GM20000 (cell line): ENCODE results near the gene DCTN3.

Experiments used
- DNase-seq: peaks from one replicate; pipeline ENCODE4 v3.0.0; 2012; ENCODE audit warnings: low spot score
- TF ChIP-seq, protein P1 (sequence below): IDR thresholded peaks from 2 replicates; pipeline ENCODE4 v1.5.1; 2012; ENCODE audit warnings: mild to moderate bottlenecking, control low read depth; ENCODE audit errors: extremely low read depth, missing control alignments

The DCTN3 gene

DNA sequence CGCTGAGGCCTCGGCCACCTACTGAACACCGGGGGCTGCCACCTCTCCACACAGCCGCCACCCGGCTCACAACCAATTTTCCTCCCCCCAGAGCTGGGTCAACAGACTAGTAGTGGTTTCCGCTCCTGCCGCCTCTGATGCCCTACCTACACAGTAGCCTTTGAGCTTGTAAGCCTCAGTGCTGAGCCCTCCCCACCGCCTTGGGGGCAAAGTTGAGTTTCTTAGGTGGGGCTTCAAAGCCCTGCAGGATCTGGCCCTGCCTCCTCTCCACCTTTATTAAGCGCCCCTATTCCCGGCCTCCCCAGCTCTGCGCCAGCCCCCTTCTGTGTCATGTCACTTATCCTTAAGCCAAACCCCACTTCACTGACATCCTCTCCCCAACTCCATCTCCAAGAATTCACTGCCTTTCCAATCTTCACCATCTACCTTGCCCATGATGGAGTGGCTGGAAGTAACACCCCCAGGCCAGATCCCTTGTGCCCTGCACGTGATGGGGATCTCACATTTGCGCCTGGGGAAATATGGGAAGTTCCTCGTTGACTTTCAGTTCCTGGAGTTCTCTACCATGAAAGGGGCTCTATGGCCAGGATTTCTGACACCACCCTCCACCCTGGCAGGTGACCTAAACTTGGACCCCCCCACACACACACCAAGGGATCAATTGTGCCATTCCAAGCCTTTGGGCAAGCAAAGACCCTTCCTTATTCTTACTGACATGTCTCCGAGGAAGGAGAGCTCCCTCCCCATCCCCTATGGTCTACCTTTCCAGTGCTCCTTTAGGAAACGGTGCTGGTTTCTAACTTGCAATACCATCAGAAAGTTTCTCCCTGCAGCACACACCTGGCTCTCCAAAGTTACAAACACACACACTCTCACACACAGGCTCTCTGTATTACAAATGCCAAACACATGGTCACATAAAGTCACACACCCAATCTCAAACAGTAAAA, 28.1 kb downstream of the DCTN3 start:
- TF ChIP-seq, protein P1, sequence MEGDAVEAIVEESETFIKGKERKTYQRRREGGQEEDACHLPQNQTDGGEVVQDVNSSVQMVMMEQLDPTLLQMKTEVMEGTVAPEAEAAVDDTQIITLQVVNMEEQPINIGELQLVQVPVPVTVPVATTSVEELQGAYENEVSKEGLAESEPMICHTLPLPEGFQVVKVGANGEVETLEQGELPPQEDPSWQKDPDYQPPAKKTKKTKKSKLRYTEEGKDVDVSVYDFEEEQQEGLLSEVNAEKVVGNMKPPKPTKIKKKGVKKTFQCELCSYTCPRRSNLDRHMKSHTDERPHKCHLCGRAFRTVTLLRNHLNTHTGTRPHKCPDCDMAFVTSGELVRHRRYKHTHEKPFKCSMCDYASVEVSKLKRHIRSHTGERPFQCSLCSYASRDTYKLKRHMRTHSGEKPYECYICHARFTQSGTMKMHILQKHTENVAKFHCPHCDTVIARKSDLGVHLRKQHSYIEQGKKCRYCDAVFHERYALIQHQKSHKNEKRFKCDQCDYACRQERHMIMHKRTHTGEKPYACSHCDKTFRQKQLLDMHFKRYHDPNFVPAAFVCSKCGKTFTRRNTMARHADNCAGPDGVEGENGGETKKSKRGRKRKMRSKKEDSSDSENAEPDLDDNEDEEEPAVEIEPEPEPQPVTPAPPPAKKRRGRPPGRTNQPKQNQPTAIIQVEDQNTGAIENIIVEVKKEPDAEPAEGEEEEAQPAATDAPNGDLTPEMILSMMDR = no peak
- DNase-seq = no peak

DNA sequence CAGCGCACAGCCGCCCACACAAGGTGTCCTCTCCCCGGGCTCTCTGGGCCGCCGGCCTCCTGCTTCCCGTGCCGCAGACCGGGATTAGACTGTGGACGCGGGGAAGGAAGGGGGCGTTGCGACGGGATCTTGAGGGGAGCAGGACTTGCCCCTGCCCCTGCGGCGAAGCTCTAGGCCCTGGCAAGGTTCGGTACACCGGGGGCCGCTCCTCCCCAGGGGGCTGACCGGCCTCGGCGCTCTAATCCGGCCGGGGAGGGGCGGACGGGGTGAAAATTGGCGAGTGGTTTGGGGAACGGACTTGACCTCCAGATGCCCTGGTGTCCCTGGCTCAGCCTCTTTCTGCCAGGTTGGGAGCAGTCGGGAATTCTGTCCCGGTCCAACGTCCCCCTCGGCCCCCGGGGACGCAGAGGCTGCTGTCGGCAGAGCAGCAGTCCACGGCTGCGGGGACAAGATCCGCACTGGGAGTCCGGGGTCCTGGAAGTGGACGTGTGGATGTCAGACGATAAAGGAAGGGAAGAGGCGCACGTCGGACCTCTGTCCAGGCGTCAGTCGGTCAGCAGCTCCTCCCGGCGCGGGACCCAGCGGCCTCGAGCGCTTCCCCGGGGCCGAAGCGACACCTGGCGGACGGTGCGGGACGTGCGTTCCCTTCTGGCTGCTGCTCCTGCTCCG, 28.9 kb downstream of the DCTN3 start:
- TF ChIP-seq, protein P1 = peak; percentile 88
- DNase-seq = peak; percentile 95

DNA sequence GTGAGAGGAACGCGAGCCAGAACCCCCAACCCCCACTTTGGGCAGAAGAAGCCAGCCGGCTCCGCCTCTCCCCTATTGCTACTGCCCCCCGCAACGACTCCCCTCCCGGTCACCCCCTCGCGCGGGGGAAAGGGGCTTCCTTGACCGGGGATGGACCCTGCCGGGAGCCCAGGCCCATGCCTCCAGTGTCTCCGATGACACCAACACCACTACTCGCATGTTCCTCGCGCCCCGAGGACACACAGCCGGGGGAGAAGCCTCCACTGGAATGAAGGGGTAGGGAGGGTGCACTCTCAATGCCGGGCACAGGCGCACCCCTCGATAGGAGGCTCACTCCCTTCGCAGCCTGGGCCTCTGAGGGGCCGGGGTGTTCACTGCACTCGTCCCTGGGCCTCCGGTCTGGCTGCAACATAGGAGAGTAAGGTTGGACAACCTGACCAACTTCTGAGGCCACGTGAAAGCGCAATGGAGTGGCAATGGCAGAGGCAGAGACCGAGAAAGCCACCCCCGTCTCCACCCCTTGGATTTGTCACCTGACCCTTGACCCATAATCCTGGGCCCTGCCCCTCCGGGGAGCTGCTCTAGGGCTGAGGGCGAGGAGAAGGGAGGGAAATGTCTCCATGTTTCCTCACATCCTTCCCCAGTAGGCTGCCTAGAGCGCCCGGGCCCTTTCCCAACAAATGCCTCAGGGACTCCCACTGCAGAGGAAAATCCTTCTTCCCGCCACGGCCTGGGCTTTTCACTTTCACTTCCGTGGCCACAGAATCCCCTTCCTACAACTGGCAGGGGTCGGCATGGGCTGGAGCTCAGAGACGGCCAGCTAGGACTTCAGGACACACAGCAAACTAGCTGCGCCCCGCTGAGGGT, 29.7 kb downstream of the DCTN3 start:
- no peak for DNase-seq
- TF ChIP-seq, protein P1 = no peak

DNA sequence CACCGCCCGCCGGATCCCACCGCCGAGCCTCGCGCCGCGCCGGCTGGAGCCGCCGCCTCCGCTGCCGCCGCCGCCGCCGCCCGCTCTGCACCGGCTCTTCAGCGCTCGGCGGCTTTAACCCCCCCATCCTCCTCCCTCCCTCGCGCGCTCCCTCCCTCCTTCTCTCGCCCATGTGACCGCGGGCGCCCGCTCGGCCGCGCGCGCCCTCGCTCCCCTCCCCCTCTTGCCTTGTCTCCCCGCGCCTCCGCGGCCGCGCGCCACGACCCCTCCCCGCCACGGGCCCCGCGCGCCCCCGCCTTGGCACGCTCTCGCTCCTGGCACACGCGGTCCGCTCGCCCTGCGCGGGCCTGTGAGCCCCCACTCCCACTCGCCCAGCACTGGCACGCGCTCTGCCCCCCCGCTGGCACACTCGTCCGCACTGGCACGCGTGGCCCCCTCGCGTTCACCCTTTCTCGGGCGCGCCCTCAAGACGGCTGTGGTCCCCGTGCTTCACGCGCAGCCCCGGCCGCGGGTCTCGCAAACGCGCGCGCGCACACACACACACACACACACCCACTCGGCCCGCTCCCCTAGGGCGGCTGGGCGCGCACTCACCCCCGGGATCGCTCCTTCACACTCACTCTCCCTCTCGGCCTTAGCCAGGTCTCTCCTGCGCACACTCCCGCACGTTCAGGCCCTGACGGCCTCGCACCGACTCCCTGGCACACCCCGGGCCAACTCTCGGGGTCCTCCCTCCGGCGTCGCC, 30.5 kb downstream of the DCTN3 start, which contains the start of gene CNTFR:
TSS of gene CNTFR (minus strand) at position 89 of the 745 bp plus-strand sequence. CDS start 20,743 bp downstream, outside the sequence.
- DNase-seq = no peak
- TF ChIP-seq, protein P1 = no peak

DNA sequence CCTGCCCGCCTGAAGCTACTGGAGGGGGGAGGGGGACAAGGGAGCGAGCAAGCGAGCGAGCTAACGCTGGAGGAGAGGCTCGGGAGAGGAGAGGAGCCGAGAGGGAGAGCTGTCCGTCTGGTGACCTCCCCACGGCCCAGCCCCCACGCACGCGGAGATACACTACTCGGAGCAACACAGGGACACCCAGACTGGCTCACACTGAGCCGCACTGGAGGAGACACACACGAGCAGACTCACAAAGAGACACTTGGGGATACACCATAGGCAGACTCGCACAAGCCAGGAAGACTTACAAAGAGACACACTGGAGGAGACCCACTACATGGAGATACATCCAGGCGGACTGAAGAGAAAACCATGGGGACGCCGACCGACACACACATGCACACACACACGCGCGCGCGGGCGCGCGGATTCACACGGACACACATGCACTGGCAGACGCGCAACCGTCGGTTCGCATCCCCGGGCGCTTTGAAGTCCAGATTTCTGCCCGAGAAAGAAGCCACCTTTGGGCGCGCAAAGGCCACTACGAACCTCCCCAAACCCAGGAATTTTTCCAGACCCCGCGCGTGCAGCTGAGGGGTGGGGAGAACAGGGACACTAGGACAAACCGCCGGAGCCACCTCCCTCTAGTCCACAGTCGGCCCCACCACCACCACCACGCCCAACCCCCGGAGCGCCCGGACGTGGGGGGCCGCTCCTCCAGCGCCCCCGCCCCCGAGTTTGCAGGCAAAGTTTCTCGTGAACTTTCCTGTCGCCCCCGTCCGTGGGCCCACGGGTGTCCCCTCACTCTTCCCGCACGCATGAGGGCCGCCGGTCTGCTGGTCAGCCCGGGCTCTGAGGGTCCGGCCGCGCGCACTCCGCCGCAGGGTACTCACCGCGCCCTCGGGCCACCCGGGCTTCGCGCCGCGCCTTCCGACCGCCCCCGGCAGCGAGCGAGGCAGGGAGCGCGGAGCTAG, 31.3 kb downstream of the DCTN3 start:
- no peak for DNase-seq

More for the DNA sequence above, 31.3 kb downstream of the DCTN3 start:
- TF ChIP-seq, protein P1 = no peak
